ENCODE results near the gene PRELID1. TPM values are rescaled to one million over a fixed set of nuclear protein-coding genes. Genes with fewer than 3 reads are reported as not detected.
A peak's percentile ranks its signal among the peaks of the same experiment; 100 is the strongest.

PRELID1 gene
- polyA plus RNA-seq, 3 donors = 264 to 510 (median 490) TPM

- H3K4me3 Mint-ChIP-seq = peak overlapping the region; percentile 97 to 99
- WGBS (ENCODE audit: insufficient coverage) = 2% methylated on average over 11 of the region's 19 CpGs
- TF ChIP-seq CTCF (IDR thresholded peaks at IDR 0.05) = no peak
- peaks cover 58 to 68% of the 10 kb centered on the region in 2 donors for H3K4me1 ChIP-seq (ENCODE audit: control insufficient read depth in 1 of 2, insufficient read depth in 2 of 2, low read length in 2 of 2)
- H3K27ac Mint-ChIP-seq = peak overlapping the region; percentile 98 to 100 (median 100)
- no peak for DNase-seq
- H3K4me2 ChIP-seq (replicated peaks; ENCODE audit: extremely low read depth, low read length, poor library complexity, severe bottlenecking) = peak overlapping the region; percentile 95
- peak overlapping the region; percentile 93 for H2AFZ ChIP-seq (ENCODE audit: insufficient read depth, low read depth, low read length, poor library complexity, severe bottlenecking)
- H3K27me3 ChIP-seq (ENCODE audit: control insufficient read depth in 2 of 2, insufficient read depth in 2 of 2, low read length in 2 of 2) = no peaks in the 10 kb centered on the region
- peaks cover 0 to 6% of the 10 kb centered on the region in 2 donors for H3K9me3 ChIP-seq (replicated peaks in 1 of 2; ENCODE audit: control insufficient read depth in 1 of 2, insufficient read depth in 1 of 2, low read length in 2 of 2)
- peak overlapping the region; percentile 76 to 99 (median 94) for H3K4me3 ChIP-seq (replicated peaks in 1 of 3; ENCODE audit: low read depth in 2 of 3, low read length in 3 of 3)
- peaks cover 51% of the 10 kb centered on the region for H4K20me1 ChIP-seq (ENCODE audit: insufficient read depth, low read length)
- peaks cover 0 to 1% (median 0%) of the 10 kb centered on the region in 3 donors for H3K27me3 Mint-ChIP-seq (ENCODE audit: low read depth in 3 of 3)
- intact Hi-C loops (cut with micrococcal nuclease) = loop anchor here in 1 of 2 donors (5.0 kb wide), 1 partner anchor 44 kb away; no protein-coding TSS in a partner anchor
- H3K79me2 ChIP-seq (ENCODE audit: insufficient read depth, low read length) = peaks cover 62% of the 10 kb centered on the region
- peaks cover 67% of the 10 kb centered on the region for H3K4me1 Mint-ChIP-seq
- peaks cover 22 to 36% of the 10 kb centered on the region in 2 donors for H3K36me3 ChIP-seq (replicated peaks in 1 of 2; ENCODE audit: control insufficient read depth in 1 of 2, insufficient read depth in 2 of 2, low read length in 2 of 2)
- H3K9ac ChIP-seq (ENCODE audit: insufficient read depth, low read length, poor library complexity, severe bottlenecking) = peak overlapping the region; percentile 98
- H3K36me3 Mint-ChIP-seq = peaks cover 27 to 39% of the 10 kb centered on the region in 2 donors
- peaks cover 3 to 11% (median 7%) of the 10 kb centered on the region in 7 donors for H3K9me3 Mint-ChIP-seq
- H3K27ac ChIP-seq (ENCODE audit: low read depth in 1 of 2, low read length in 2 of 2) = peak overlapping the region; percentile 93 to 99
Observed at GRCh38 chr5:177350776-177351391, 47.3 kb downstream of the PRELID1 start.

DNA sequence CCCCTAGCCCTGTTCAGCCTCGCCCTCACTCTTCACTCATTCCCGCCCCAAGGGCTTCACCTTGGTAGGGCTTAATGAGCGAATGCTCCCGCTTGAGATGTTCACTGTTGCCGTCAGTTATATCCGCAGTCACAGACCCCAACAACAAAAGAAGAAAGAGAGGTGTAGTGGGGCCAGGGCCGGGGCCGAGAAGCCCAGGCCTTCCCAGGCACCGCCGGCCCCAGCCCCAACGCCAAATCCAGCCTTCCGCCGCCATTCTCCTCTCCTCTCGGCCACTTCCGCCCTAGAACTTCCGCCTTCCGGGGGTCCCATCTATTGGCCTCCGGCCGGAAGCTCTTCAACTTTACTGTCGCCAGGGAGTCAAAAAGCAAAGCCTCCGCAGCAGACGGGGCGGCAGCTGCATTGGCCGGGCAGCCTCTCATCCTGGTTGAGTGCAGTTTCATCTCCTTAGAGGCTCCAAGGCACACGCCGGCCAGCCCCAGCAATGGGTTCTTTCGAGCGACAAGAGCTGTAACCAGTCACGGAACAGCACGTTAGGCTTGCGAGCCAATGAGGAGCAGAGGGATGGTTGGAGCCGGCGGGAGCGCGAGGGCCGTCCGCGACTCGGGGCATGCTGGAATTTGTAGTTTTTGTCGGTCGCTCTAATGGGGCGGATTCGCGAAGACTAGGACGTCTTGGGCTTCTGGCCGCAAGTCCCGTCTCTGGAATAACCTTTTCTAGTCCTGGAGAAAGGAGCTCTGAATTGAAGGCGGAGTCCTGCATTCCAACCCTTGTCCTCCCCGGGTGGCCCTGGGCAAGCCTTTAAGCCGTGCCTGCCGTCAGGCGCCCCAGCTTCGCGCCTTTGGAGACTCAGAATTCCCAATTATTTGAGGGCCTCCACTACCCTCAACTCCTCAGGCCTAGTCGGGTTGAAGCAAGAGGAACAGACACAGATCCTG lies 48.1 kb downstream of the PRELID1 start, which contains the start of gene LMAN2:
Gene LMAN2, minus strand, starts transcription at position 277 of the 938 bp plus-strand sequence. Its CDS starts 21 bp downstream, at position 256.
- 9% methylated on average over 44 of the region's 55 CpGs for WGBS (ENCODE audit: insufficient coverage)
- H3K4me1 Mint-ChIP-seq = peaks cover 73% of the 10 kb centered on the region
- peaks cover 66 to 75% of the 10 kb centered on the region in 2 donors for H3K4me1 ChIP-seq (ENCODE audit: control insufficient read depth in 1 of 2, insufficient read depth in 2 of 2, low read length in 2 of 2)

More for the DNA sequence above, 48.1 kb downstream of the PRELID1 start, which contains the start of gene LMAN2:
- peaks cover 0 to 7% of the 10 kb centered on the region in 2 donors for H3K9me3 ChIP-seq (replicated peaks in 1 of 2; ENCODE audit: control insufficient read depth in 1 of 2, insufficient read depth in 1 of 2, low read length in 2 of 2)
- peak within 1 kb of the TSS; percentile 76 to 99 (median 94) for H3K4me3 ChIP-seq (replicated peaks in 1 of 3; ENCODE audit: low read depth in 2 of 3, low read length in 3 of 3)
- peaks cover 54% of the 10 kb centered on the region for H3K79me2 ChIP-seq (ENCODE audit: insufficient read depth, low read length)
- H3K9ac ChIP-seq (ENCODE audit: insufficient read depth, low read length, poor library complexity, severe bottlenecking) = peak within 1 kb of the TSS; percentile 98
- Mint-ChIP-seq H3K4me3 (peak within 1 kb of the TSS; percentile 97 to 99), H3K9me3 (peaks cover 3 to 11% (median 7%) of the 10 kb centered on the region in 7 donors), H3K27ac (peak within 1 kb of the TSS; percentile 98 to 100 (median 100)), H3K27me3 (ENCODE audit: low read depth in 3 of 3) (peaks cover 0 to 1% (median 0%) of the 10 kb centered on the region in 3 donors), H3K36me3 (peaks cover 22 to 34% of the 10 kb centered on the region in 2 donors)
- H3K27me3 ChIP-seq (ENCODE audit: control insufficient read depth in 2 of 2, insufficient read depth in 2 of 2, low read length in 2 of 2) = no peaks in the 10 kb centered on the region
- peak within 1 kb of the TSS; percentile 95 for H3K4me2 ChIP-seq (replicated peaks; ENCODE audit: extremely low read depth, low read length, poor library complexity, severe bottlenecking)
- peak within 1 kb of the TSS; percentile 93 to 99 for H3K27ac ChIP-seq (ENCODE audit: low read depth in 1 of 2, low read length in 2 of 2)
- no peak for TF ChIP-seq CTCF (IDR thresholded peaks at IDR 0.05)
- DNase-seq = peak; percentile 92 to 94 (median 92)
- peaks cover 43% of the 10 kb centered on the region for H4K20me1 ChIP-seq (ENCODE audit: insufficient read depth, low read length)
- peaks cover 18 to 29% of the 10 kb centered on the region in 2 donors for H3K36me3 ChIP-seq (replicated peaks in 1 of 2; ENCODE audit: control insufficient read depth in 1 of 2, insufficient read depth in 2 of 2, low read length in 2 of 2)
- intact Hi-C loops (cut with micrococcal nuclease) = loop anchor here in 1 of 2 donors (5.0 kb wide), 1 partner anchor 44 kb away; no protein-coding TSS in a partner anchor
- peak within 1 kb of the TSS; percentile 93 for H2AFZ ChIP-seq (ENCODE audit: insufficient read depth, low read depth, low read length, poor library complexity, severe bottlenecking)

Data from CD14-positive monocyte (primary cell).